ENCODE data around the gene PRDM7.
A peak's percentile ranks its signal among the peaks of the same experiment; 100 is the strongest.
"Not testable (repeated sequence)": the region's sequence is repeated elsewhere in the genome, so short reads cannot be mapped to it uniquely, and the experiment has no call there.

The PRDM7 gene

DNA sequence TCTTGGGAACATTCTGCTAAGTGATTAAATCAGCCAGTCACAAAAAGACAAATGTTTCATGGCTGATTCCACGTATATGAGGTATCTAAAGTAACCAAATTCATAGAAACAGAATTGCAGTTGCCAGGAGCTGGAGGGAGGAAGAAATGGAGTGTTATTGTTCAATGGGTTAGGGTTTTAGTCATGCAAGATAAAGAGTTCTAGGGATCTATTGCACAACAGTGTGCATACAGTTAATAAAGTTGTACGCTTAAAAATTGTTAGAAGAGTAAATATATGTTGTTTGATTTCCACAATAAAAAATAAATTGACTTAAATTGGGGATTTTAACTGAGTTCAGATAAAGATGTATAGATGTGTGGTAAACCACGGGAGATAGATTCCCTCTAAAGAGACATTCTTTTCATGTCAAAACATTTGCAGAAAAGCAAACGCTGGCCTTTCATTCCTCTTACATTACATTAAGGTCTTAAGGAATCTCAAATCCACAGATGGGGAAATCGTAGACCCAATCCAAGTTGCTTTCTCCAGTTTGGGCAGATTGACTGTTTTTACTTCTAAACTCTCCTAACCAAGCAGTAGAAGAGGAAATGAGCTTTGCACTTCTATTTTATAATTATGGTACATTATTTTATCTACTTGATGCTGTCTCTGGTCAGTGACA, 4.6 kb downstream of the PRDM7 start:
- no peak for DNase-seq

DNA sequence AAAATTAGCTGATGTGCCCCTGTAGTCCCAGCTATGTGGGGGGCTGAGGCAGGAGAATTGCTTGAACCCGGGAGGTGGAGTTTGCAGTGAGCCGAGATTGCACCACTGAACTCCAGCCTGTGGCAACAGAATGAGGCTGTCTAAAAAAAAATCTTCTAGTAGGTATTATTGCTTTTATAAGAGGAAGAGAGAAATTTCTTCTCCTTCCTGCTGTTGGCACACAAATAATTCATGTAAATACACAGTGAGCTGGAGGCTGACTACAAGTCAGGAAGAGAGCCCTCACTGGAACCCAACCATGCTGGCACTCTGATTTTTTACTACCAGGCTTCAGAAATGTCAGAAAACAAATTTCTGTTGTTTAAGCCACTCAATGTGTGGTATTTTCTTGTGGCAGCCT, 6.7 kb downstream of the PRDM7 start:
- DNase-seq: no peak

DNA sequence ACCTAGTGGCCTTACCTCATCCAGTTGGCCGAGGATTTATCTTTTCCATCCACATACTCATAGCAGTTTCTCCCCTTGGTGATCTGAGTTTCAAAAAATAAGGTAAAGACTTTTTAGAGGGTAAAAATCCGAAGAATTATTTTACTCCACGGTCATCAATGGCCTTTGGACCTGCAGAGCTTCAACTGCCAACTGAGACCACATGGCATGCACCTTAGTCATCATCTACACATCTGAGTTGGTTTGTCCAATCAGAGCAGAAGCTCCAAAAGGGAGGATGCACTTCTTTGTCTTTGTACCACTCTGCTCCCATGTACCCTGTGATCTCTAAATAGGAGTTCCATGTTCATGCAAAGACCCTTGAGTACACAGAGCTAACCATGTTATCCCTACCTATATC, 15.7 kb downstream of the PRDM7 start:
- DNase-seq: no peak

DNA sequence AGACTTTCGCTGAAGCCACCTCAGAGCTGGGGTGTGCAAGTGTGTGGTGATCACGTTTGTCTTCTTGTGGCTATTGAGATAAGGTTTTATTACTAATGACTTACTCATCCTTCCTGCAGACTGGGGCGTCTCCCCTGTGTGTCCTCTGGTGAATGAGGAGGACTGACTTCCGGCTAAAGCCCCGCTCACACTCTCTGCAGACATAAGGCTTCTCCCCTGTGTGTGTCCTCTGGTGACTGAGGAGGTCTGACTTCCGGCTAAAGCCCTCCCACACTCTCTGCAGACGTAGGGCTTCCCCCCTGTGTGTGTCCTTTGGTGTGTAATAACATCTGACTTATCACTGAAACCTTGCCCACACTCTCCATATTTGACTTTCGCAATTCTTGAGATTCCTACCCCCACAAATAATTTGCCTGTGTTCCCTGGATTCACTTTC, 19.4 kb downstream of the PRDM7 start:
- DNase-seq: no peak

DNA sequence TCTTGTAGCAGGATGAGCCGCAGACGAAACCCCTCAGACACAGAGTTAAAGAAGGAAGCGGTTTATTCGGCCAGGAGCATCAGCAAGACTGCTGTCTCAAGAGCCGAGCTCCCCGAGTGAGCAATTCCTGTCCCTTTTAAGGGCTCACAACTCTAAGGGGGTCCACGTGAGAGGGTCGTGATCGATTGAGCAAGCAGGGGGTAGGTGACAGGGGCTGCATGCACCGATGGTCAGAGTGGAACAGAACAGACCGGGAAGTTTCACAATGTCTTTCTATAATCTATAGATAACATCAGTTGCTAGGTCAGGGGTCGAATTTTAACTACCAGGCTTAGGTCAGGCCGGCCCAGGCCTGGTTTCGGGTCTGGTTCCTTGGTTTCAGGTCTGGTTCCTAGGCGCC, 20.6 kb downstream of the PRDM7 start:
- DNase-seq: not testable (repeated sequence)

DNA sequence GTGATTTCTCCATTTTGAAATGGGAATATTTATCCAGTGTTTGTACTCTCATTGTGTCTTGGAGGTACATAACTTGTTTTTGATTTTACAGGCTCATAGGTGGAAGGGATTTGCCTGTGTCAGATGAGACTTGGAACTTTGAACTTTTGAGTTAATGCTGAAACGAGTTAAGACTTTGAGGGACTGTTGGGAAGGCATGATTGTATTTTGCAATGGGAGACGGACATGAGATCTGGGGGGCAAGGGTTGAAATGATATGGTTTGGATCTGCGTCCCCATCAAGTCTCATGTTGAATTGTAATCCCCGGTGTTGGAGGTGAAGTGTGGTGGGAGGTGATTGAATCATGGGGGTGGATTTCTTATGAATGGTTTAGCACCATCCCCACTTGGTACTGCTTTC, 21.8 kb downstream of the PRDM7 start:
- DNase-seq: no peak

DNA sequence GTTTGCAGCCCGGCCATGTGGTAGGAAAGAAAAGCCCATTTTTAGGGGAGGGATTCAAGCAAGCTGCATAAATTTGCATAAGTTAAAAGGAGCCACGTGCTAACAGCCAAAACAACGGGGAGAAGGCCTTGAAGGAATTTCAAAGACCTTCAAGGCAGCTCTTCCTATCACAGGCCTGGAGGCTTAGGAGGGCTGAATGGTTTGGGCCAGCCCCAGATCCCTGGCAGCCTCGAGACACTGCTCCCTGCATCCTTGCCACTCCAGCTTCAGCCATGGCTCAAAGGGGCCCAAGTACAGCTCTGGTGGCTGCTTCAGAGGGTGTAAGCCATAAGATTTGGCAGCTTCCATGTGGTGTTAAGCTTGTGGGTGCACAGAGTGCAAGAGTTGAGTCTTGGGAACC, 22.6 kb downstream of the PRDM7 start:
- DNase-seq: no peak

DNA sequence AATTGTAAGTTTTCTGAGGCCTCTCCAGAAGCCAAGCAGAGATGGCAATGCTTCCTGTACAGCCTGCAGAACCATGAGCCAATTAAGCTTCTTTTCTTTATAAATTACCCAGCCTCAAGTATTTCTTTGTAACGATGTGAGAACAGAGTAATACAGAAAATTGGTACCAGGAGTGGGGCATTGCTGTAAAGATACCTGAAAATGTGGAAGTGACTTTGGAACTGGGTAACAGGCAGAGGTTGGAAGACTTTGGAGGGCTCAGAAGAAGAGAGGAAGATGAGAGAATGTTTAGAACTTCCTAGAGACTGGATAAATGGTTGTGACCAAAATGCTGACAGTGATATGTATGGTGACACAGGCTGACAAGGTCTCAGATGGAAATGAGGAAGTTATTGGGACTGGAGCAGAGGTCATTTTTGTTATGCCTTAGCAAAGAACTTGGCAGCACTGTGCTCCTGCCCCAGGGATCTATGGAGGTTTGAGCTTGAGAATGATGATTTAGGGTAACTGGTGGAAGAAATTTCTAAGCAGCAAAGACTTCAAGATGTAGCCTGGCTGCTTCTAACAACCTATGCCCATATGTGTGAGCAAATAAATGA, 23.1 kb downstream of the PRDM7 start:
- no peak for DNase-seq

DNA sequence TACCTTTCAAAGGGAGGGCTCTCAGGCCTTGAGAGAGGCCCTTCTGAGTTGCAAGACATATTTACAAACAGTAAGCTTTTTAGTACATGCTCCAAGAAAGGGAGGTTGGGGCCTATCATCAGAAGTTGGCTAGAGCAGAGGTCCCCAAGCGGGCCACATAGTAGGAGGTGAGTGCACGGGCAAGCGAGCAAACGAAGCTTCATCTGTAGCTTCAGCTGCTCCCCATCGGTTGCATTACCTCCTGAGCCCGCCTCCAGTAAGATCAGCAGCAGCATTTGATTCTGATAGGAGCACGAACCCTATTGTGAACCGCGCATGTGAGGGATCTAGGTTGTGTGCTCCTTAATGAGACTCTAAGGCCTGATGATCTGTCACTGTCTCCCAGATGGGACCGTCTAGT, 26.2 kb downstream of the PRDM7 start:
- no peak for DNase-seq

DNA sequence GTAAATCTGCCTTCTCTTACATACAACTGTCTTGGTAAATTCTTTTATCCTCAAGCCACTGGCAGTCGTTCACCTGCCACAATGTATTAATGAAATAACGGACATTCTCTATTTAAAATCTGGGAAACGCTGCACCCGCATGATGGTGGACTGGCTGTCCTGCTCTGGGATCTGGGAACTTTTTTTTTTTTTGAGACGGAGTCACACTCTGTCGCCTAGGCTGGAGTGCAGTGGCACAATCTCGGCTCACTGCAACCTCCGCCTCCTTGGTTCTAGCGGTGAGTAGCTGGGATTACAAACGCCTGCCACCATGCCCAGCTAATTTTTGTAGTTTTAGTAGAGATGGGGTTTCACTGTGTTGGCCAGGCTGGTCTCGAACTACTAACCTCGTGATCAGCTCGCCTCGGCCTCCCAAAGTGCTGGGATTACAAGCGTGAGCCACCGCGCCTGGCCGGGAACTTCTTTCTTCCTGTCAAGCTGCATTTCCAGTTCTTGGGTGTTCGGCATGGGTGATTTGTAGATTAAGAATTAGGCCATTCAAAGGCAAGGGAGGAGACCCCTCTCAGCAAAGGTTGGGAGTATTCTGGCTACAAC, 28.3 kb downstream of the PRDM7 start:
- no peak for DNase-seq

DNA sequence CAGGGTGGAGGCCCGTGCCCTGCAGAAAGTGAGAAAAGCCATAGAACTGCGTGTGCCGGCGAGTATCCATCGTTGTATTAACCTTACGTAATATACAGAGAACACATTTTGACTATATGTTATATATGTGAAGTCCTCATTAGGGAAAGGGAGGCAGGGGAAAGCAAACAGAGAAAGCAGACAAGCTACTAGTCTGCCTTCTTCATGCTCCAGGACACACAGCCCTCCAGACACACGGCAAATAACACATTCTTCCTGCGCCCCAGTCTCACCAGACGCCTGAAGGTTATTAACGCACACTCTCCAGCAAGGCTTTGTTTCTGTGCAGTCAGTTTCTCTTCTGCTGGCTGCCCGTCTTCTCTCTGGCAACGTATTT, 28.8 kb downstream of the PRDM7 start:
- DNase-seq: no peak

DNA sequence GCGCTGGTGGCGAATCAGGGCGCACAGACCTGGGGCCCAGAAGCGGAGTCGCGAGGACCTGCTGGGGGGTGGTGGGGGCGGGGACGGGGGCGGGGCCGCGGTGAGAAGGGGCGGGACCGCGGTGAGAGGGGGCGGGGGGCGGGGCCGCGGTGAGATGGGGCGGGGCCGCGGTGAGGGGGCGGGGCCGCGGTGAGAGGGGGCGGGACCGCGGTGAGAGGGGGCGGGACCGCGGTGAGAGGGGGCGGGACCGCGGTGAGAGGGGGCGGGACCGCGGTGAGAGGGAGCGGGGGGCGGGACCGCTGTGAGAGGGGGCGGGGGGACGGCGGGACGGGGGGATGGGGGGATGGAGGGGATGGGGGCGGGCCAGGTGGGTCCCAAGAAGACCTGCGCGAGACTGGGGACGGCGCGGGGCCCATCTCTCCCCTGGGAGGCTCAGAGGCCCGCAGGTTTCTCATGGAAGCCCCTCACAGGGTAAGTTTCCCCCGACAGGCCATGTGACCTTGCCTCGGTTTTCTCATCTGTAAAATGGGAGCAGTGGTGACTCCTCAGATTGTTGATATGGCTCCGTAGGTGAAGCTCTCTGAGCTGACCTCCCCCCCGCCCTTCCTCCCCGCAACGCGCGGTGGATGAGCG, 29.3 kb downstream of the PRDM7 start:
- DNase-seq: peak in 2 of 56 donors; percentile 9 to 35

DNA sequence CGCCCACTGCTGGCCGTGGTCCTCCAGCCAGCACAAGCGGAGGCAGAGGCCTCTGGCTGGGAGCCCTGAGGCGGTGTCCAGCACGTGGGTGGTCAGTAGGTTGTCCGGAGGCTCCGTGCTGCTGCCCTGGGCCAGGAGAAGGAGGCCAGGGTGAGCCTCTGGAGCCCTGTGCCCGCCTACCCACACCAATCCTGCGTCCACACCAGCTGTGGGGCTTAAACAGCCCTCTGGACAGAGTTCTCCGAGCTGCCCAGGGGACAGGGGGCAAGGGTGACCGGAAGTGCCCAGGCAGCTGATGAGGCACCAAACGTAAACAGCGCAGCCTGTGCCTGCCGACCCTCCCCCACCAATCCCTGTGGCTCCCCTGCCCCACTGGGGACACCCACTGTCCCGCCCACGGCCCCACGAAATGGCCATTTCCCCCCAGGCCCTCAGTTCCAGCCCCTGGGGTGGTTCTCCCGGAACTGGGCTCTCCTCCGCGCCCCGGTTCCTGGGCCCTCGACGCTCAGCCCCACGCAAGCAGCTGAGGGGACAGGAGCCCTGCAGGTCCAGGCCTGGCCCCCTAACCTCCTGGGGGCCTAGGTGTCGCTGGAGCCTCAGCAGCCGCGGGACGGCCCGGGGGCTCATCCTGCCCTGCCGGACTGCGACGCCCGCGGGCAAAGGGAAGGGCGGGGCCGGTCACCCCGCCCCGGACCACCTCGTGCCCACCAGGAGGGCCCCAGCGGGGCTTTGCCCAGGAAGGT, 30.0 kb downstream of the PRDM7 start:
- DNase-seq: peak in 6 of 56 donors; percentile 13 to 41 (median 32)

DNA sequence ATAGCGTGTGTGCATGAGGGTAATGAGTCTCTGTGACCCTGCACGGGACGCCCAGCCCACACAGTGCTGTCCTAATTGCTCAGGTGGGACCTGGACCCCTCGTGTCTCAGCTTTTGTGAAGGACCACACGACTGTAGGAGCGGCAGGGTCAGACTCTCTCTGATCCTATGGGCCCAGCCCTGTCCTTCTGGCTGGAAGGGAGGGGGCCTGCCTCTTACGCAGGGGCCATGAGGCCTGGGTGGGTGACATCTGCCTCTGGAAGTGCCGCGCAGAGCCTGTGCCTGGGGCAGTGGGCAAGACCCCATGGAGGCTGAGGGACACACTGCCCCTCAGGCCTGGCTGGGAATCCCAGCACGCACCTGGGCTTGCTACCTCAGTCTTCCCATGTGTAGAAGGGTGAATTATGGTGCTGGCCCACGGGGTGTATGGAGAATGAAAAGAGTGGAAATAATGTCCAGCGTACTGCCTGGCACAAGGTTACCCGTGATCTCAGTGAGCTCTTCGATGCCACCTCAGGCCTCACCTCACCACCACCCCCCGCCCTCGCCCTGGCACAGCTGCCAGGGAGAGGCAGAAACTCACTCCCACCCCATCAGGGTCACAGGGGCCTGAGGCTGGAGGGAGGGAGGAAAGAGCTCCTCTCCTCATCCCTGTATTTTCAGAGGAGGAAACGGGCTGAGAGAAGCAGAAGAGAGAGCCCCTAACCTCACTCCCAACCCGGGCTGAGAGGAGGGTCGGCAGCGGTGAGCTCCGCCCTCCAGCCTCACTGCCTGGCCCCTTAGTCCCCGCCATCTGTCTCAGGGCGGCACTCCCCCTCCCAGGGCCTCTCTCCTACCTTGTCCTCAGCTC, 30.8 kb downstream of the PRDM7 start:
- no peak for DNase-seq

DNA sequence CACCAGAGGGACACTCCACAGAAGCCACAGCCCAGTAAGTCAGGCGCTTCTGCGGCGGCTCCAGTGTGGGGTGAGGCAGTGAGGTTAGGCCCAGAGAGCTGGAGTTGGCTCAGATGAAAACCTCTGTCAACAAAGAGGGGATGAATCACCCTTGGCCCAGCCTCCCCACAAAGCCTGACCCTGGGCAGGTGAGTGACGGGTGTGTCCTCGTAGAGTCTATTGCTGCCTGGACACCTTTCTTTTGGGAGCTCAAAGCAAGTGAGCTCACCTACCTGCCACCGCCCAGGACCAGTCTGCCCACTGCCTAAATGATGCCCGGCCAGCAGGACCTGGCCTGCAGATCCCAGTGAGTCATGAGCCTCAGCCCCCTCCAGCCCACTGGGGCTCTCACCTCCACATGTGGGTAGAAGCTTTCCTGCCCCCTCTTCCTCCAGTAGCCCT, 33.0 kb downstream of the PRDM7 start:
- no peak for DNase-seq

DNA sequence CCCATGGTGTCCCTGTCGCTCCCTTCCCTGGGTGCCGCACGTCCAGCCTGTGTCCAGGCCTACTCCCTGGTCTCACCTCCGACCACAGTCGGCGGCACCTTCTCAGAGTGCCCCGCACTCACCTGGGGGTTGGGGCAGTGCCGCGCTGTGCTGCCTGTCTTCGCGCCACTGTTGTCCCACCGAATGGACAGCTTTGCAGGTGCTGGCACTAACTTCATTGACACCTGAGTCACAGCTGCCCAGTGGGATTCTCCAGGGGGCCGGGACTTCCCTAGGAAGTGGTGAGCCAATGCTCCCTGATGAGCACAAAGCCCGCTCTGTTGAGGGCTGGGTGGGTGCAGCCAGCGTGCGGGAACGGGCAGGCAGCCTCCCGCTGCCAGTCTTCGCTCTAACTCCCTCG, 33.6 kb downstream of the PRDM7 start:
- no peak for DNase-seq

DNA sequence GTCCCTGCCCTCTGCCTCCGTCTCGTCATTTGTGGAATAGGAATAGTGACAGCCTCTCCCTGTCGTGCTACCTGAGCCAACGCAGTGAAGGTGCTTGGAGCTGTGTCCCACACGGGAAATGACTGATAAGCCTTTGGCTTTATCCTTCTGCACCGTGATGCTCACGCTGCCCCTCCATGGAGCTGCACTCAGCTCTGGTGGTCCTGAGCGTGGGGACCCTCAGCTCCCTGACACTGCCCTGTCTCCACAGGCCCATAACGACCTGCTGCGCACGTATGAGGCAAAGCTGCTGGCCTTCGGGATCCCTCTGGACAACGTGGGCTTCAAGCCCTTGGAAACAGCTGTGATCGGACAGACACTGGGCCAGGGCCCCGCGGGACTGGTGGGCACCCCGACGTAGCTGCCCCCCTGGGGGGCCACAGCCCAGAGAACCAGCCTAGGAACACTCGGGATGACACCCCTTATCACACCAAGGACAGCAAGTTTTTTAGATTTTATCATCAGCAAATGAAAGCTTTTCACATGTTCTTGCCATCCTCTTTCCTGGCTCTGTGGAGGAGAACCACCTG, 34.1 kb downstream of the PRDM7 start:
- DNase-seq: no peak

DNA sequence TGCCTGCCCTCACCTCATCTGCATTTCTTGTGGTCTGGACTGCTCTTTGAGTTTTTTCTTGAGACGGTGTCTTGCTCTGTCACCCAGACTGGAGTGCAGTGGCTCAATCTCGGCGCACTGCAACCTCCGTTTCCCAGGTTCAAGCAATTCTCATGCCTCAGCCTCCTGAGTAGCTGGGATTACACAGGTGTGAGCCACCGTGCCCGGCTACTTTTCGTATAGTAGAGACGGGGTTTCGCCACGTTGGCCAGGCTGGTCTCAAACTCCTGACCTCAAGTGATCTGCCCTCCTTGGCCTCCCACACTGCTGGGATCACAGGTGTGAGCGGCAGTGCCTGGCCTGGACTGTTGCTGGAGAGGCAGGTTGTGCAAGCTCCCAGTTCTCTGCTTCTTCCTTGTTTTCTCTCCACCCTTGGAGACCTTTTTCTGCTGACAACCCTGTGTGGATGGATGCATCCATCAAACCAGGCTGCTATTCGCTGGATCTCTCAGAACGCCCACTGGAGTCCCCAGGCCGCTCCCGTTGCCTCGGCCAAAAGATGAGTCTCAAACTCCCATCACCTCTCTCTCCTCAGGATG, 35.1 kb downstream of the PRDM7 start:
- no peak for DNase-seq

DNA sequence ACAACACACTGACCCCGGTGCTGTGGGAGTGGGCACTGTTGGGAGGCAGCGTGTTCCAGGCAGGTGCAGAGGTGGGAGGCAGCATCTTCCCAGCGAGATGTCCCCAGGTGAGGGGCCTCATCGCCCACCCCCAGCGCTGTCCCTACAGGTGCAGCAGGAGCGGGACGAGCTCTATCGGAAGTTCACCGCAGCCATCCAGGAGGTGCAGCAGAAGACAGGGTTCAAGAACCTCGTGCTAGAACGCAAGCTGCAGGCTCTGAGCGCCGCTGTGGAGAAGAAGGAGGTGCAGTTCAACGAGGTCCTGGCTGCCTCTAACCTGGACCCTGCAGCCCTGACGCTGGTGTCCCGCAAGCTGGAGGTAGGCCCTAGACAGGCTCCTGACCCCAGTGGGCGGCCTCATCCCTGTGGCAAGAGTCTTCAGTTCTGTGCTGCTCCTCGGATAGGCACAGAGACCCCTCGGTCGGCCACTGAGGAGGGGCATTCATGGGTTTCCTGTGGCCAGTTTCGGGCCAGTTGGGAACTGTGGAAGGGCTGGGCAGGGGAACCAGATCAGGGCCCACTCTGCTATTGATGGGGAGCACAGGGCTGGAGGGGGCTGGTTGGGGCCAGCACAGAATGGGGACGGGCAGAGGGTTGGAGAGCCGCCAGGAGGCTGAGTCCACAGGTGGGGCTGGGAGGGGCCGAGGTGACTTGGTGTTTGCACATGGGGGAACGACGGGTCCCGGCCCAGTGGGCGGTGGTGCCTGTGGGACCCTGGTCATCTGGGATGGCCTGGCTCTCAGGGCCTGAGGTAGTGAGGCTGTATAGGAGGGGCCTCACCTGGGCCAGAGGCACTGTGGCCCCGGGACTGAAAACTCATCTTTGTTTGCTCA, 36.7 kb downstream of the PRDM7 start:
- DNase-seq: no peak

Data from nucleus accumbens (tissue), 56 donors.